ENCODE results near the gene OR52N5. TPM values are rescaled to one million over a fixed set of nuclear protein-coding genes. Genes with fewer than 3 reads are reported as not detected.

OR52N5 gene
- total and polyA plus RNA-seq, 9 of the 15 experiments (the other 6 are each of a cell fraction or from before 2014, with no cell fraction given): not detected

DNA sequence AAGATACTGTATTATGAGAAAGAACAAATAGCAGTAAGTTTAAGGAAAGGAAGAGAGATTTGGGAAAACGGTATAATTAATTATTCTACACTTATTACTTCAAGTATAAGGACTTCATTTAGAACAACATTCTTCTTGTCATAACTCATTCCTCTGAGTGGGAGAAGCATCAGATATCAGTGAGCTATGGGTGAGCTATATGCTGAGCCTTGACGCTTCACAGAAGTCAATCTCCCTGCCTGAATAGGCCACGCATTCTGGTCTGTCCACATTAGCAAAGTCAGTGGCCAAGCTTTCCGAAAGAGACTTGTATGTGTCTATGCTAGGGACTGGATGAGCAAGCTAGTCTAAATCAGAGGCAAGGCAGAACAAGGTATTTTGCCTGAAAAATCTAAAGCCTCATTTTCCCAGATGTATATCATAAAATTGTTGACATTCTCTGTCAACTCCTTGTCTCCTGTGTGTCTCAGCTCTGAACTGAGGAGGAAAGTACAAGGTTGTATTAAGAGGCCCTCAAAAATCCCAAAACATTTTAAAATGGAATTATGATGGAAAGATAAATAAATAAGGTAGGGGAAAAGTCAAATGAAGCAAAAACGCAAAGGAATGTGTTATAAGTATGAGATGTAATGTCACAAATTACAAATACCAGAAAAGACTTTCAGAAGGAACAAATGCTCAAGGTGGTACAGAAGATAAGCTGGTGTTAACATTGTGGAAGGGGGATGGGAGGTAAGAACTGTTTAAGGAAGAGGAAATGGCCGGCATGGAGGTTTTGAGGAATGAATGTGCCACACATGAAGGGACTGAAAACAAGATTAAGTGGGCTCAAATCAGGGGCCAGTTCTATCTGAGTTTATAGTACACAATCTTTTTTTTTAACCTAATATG is 27.0 kb upstream of the OR52N5 start (continued):
- no peak for TF ChIP-seq CHD7 (IDR thresholded peaks at IDR 0.05; ENCODE audit: low read depth, low read length)
- peak; percentile 62; the same call in 1 of the 2 replicates for TF ChIP-seq PML (IDR thresholded peaks at IDR 0.05; ENCODE audit: low read length)
- TF ChIP-seq, protein P1, sequence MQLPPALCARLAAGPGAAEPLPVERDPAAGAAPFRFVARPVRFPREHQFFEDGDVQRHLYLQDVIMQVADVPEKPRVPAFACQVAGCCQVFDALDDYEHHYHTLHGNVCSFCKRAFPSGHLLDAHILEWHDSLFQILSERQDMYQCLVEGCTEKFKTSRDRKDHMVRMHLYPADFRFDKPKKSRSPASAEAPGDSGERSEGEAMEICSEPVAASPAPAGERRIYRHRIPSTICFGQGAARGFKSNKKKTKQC (CRISPR knock-in tag; IDR thresholded peaks at IDR 0.05): no peak
- TF ChIP-seq CBX5 (IDR thresholded peaks at IDR 0.05; ENCODE audit: borderline replicate concordance, low read depth): no peak
- TF ChIP-seq FUS (optimal IDR thresholded peaks at IDR 0.05; ENCODE audit: low read depth, low read length): no peak
- TF ChIP-seq ZSCAN32 (CRISPR knock-in tag; IDR thresholded peaks at IDR 0.05): no peak
- no peak for TF ChIP-seq POLR2B (IDR thresholded peaks at IDR 0.05; ENCODE audit: low read depth, partially characterized antibody)
- no peak for TF ChIP-seq ZNF3 (CRISPR knock-in tag; IDR thresholded peaks at IDR 0.05)
- no peak for TF ChIP-seq POLR2AphosphoS5 (IDR thresholded peaks at IDR 0.05; ENCODE audit: control insufficient read depth, insufficient read depth, low read depth, low read length)
- TF ChIP-seq, protein P2, sequence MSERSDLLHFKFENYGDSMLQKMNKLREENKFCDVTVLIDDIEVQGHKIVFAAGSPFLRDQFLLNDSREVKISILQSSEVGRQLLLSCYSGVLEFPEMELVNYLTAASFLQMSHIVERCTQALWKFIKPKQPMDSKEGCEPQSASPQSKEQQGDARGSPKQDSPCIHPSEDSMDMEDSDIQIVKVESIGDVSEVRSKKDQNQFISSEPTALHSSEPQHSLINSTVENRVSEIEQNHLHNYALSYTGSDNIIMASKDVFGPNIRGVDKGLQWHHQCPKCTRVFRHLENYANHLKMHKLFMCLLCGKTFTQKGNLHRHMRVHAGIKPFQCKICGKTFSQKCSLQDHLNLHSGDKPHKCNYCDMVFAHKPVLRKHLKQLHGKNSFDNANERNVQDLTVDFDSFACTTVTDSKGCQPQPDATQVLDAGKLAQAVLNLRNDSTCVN (CRISPR knock-in tag; IDR thresholded peaks at IDR 0.05): no peak
- TF ChIP-seq ZNF780A (CRISPR knock-in tag; IDR thresholded peaks at IDR 0.05): no peak
- TF ChIP-seq ARNT (IDR thresholded peaks at IDR 0.05): 0 out of 4 replicates have a peak, but pooled peaks of 1 of the 2 experiments have one; percentile 72

Measured in K562 (cell line).